Activated CD8-positive, alpha-beta memory T cell treated with anti-CD3 and anti-CD28 coated beads, Interleukin-2, amount 50 U/mL, for 1 hour (primary cell): ENCODE results near the gene TFAP2A.

Experiments used
- DNase-seq: peaks from one replicate; pipeline ENCODE4 v3.0.0-alpha.2; 2020; ENCODE audit errors: extremely low read depth

Gene TFAP2A

DNA sequence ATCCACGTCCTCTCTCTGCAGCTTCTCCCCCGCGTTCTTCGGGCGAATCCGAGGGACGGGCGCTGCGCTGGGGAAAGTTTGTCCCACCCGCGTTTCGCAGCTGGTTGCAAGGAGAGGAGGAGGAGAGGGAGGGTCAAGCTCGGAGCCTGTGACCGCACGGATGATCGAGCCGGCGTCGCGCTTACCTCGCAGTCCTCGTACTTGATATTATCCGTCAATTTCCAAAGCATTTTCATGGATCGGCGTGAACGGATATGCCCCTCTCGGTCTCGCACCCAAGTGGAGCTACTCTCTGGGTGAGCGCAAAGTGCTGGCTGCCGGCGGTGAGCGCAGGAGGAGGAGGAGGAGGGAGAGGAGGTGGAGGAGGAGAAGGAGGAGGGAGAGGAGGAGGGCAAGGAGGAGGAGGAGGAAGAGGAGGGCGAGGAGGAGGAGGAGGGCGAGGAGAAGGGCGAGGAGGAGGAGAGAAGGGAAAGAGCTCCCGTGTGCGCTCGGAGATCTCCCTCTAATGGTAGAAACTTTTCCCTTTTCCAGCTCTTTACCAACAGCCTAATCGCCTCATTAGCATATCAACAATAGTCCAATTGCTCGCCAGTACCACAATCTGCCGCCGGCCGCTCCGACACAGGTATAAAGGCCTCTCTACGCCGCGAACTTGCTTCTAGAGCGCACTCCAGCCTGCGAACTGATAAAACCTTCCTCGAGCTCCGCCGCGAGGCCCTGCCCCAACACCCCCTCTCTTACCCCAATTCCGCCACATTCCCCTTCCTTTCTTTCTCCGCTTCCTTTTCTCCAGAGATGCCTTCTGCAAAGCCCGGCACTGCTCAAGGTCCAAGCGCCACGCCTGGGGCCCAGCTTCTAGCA lies at the start of gene TFAP2A:
Gene TFAP2A (minus strand): TSS at position 319 of the 861 bp plus-strand sequence. CDS start 83 bp downstream, at position 236.
- no peak for DNase-seq

DNA sequence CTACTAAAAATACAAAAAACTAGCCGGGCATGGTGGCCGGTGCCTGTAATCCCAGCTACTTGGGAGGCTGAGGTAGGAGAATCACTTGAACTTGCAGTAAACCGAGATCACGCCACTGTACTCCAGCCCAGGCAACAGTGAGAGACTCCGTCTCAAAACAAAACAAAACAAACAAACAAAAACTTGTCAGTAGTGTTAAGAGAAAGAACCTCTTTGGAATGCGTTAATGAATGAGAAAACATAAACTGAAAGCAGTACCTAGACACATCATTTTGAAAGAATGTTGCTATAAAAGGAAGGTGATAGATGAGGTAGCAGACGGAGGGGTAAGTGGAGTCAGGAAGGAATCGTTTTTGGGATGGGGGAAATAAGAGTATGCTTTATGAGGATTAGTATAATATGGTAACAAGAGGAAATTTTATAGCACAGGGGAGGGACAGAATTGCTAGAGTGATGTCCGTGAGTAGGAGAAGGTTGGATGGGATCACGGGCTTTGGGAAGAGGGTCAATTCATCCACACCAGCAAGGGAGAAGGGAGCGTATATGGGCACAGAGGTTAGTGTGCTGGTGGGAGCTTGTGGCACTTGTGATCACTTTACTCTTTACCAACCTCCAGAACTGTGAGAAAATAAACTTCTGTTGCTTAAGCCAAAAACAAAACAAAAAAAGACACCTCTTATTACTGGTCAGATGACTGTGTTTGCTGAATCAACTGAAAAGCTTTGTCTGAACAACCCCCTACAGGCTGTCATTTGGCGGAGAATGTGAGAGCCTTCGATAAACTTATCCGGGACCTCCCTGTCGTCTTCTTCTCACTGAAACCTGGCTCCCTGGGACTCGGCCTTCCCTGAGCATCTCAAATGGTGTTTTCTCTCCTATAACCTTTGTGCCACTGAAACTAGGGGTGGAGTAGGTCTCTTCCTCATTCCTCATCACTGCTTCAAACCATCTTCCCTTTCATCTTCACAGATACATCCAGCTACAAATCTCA lies 48.9 kb upstream of the TFAP2A start:
- no peak for DNase-seq

DNA sequence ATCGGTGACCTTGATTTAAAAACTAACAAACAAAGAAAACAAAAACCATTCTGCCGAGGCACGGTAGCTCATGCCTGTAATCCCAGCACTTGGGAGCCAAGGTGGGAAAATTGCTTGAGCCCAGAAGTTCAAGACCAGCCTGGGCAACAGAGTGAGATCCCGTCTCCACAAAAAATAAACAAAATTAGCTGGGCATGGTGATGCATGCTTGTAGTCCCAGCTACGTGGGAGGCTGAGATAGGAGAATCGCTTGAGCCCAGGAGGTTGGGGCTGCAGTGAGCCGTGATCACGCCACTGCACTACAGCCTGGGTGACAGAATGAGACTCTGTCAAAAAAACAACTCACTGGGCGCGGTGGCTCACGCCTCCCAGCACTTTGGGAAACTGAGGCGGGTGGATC lies 48.2 kb upstream of the TFAP2A start:
- no peak for DNase-seq

DNA sequence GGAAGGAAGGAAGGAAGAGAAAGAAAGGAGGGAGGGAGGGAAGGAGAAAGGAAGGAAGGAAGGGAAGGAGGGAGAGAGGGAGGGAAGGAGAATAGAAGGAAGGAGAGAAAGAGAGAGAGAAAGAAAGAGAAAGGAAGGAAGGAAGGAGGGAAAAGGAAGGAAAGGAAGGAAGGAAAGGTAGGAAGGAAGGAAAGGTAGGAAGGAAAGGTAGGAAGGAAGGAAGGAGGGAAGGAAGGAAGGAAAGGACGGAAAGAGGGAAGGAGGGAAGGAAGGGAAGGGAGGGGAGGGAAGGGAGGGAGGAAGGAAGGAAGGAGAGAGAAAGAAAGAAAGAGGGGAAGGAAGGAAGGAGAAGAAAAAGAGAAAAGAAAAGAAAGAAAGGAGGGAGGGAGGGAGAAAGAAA lies 47.0 kb upstream of the TFAP2A start:
- no peak for DNase-seq

DNA sequence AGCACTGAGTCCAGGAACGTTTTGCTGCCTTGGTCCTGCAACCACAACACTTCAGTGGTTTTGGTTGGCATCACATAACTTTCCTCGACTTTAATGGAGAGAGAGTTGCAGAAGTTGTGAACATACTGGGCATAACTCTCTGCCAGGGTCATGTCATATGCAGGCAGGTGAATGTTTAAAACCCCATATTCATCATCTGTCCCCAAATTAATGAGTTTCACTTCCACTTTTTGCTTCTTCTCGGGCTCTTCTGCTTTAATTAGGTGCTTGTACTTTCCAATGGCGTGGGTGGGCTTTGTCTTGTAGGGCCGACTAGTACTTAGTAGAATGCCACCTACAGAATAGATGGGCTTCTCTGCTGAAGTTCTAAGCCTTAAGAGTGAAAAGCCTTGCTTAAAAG lies 45.2 kb upstream of the TFAP2A start:
- no peak for DNase-seq

DNA sequence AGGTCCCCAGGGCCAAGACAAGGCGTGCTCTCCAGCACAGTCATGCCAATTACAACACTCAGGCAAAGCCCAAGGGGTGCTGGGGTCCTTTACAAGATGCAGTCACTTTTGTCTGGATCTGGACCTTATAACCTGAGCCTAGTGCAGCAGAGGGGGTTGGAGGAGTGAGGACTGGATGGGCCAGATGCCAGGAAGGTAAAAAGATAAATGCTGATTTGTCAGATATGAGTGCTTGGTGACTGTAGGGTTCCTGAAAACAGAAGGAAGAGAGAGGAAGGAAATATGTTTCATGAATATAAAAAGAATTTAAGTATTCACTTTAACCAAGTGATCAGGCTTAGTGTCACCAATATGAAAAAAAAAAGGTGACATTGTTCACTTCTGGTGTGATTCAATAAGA lies 43.4 kb upstream of the TFAP2A start:
- no peak for DNase-seq

DNA sequence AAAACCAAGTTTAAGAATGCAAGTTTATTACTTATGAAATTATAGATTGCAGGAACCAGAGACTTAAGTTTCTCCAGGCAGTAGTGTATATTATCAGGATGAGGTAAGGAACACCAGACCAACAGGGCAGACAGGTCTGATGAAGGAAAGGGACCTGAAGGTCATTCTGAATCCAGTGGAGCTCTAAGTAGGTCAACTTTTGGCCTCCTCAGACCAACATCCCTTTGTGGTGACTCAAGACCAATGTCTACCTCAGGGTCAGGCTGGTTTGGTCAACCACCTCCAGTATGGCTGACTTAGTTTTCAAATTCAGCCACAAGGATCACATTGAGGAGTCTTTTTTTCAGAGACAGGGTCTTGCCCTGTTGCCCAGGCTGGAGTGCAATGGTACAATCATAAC lies 38.7 kb upstream of the TFAP2A start:
- no peak for DNase-seq

DNA sequence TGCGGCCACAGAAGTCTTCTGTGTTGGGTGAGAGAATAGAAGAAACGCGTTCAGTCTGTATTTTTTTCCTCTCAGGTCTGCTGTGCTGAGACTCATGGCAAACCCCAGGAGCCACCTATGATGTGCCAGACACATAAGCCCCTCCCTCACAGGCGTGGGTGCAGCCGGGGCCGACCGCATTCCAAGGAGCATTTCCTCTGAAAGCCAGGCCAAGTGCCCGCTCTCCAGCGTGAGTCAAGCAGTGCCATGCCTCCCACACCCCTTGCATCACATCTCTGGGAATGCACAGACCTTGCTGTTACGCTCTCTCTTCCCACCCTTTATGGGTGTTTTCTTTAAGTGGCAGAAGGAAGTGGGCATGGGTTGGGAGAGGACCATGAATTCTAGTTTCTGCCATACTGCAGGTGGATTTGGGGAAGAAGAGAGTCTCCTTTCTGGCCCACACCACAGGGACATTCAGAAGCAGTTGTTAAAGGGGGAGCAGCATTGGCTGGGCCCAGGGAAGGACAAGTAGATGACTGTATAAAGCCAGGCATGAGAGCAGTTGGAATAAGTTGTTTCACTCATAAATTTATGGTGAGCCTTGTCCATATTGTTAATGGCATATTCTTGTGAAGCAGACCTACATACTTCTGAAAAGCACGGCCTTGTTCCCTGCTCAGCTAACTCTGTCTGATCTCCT lies 37.1 kb upstream of the TFAP2A start:
- no peak for DNase-seq

DNA sequence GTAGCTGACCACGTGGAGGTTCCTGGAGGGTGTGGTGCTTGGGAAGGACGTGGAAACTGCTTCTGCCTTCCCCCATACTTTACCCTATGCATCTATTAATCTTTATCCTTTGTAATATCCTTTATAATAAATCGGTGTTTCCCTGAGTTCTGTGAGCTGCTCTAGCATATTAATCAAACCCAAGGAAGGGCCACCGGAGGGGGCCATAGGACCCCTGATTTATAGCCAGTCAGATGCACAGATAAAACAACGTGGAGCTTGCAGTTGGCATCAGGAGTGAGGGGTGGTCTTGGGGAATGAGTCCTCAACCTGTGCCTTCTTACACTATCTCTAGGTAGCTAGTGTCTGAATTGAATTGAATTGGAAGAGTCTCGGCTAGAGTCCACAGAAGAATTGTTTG lies 36.5 kb upstream of the TFAP2A start:
- DNase-seq: no peak

DNA sequence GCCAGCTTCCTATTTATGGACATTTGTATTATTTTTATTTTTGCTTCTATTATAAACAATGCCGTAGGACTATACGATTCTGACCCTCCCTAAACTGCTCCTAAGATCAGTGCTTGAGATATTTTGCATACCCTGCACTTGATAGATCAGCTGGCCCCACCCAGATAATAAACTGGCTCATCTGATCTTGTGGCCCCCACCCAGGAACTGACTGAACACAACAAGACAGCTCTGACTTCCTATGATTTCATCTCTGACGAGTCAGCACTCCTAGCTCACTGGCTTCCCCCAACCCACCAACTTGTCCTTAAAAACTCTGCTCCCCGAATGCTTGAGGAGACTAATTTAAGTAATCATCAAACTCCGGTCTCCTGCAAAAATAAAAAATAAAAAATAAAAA lies 34.9 kb upstream of the TFAP2A start:
- DNase-seq: no peak

DNA sequence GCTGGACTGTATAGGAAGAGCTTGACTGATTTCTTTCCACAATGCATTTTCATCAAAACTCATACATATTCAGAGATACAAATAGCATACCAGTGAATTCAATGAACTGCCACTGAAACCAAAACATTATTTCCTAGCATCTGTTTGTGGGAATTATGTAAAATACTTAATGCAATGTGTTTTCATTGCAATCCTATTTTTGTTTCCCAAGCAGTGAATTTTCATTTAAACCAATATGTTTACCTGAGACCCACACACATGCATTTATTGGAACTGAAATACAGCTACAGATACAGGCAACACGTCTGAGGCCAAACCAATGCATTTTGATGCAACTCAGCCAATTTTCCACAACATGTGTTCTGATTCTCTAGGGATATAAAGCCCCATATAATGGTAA lies 33.2 kb upstream of the TFAP2A start:
- no peak for DNase-seq

DNA sequence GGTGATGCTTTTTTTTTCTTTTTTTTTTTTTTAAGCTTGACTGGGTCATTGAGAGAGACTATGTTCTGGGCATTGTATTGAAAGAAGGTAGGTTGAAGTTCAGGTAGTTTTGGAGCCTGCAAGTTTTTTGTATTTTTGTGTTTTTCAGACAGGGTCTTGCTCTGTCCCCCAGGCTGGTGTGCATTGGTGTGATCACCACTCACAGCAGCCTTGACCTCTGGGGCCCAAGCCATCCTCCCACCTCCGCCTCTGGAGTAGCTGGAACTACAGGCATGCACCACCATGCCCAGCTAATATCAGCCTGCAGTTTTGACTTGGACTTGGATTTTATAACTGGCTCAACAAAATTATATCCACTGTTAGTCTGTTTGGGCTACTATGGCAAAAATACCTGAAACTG lies 31.7 kb upstream of the TFAP2A start:
- no peak for DNase-seq

DNA sequence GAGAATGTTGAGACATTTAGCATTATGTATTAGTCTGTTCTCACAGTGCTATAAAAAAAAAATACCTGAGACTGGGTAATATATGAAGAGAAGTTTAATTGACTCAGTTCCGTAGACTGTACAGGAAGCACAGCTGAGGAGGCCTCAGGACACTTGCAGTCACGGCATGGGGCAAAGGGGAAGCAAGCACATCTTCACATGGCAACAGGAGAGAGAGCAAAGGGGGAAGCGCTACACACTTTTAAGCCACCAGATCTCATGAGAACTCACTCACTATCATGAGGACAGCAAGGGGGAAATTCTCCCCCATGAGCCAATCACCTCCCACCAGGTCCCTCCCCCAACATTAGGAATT lies 26.8 kb upstream of the TFAP2A start:
- DNase-seq: no peak

DNA sequence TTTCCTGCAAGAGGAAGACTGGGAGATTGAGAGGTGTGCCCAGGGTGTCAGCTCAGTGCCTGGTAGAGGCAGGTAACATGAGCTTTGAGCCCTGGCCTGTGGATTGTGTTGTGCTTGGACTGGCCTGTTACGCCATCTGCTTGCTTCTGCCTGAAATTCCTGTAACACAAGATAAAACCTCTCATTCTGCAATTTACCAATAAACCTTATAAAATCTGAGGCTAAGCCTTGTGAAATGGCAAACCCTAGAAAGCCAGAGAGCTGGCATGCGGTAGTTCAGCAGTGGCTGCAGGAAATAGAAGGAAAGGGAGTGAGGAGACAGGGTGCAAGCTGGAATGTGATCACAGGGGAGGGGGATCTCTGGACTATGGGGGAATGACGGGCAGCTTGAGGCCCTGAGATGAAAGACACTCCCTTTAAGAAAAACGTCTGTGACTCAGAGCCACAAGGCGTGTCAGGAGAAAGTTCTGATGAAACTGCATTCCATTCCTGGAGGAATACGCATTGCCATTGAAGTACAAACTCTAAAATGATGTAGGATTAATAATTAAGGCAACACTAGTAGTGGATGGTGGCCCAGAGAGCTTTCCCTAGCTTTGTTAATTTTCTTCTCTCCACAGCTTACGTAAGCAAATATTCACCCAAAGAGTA lies 26.3 kb upstream of the TFAP2A start:
- DNase-seq: no peak

DNA sequence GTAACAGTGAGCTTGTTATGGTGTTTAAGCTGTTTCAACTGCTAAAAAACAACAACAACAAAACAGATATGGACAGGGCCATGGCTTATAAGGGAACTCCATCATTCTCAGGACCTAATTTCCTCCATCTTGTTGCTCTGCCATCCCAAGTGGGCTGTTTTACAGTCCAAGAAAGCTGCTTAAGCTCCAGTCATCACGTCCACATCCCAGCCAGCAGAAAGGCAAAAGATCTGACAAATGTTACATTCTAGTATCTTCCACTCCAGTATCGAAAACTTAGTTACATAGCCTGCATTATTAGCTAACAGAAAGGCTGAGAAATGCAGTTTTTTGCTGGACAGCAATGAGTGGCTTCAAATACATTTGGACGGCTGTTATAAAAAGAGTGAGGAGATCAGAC lies 23.0 kb upstream of the TFAP2A start:
- no peak for DNase-seq

DNA sequence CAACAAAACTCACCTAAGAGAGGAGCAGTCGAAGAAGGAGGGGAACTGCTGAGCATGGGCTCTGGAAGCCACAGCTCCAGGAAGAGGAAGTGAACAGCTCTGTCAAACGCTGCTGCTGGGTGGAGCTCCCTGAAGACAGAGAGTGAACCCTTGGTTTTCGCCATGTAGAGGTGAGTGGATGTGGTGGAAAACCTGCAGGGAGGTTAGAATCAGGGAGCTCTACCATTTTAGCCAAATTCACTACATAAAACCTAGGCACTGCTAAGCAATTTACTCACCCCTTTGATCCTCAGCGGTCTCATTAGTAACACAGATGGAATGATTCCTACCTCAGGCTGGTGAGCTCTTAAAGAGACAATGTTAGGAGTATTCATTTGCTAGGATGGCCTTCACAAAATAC lies 19.4 kb upstream of the TFAP2A start:
- no peak for DNase-seq

DNA sequence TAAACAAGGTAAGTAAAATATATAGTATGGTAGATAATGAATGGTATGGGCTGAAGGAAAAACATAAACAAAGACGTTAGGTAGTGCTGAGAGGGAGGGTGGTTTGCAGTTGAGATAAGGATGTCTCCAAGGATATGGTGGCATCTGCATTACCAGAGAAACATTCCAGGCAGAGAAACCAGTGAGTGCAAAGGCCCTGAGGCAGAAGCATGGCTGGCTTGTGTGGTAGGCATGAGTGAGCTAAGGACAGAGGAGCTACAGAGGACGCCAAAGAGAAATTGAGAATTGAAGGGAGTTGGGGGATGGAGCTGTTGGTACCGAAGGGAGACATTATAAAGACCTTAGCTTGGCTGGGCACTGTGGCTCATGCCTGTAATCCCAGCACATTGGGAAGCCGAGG lies 18.4 kb upstream of the TFAP2A start:
- DNase-seq: no peak

DNA sequence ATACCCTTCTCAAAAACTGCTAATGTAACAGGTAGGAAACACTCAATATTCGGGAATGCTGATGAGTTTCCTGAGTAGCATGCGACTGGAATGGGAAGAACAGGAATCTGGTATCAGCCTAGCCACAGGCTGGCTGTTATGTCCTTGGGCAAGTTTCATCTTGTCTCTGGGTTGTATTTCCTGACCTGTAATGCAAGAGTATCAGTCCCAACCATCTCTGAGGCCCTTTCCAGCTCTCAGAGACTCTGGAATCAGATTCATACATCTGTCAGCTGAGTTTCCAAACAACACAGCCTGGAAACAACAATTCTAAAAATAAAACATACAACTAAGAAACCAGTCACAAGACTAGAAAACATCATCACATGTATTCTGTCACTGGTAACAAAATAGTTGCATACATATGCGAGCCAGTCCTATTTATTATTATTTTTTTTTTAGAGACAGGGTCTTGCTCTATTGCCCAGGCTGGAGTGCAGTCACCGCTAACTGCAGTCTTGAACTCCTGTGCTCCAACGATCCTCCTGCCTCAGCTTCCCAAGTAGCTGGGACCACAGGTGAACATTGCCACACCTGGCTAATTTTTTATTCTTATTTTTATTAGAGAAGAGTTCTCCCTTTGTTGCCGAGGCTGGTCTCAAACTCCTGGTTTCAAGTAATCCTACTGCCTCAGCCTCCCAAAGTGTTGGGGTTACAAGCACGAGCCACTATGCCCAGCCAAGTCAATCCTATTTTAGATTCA lies 16.7 kb upstream of the TFAP2A start:
- no peak for DNase-seq

DNA sequence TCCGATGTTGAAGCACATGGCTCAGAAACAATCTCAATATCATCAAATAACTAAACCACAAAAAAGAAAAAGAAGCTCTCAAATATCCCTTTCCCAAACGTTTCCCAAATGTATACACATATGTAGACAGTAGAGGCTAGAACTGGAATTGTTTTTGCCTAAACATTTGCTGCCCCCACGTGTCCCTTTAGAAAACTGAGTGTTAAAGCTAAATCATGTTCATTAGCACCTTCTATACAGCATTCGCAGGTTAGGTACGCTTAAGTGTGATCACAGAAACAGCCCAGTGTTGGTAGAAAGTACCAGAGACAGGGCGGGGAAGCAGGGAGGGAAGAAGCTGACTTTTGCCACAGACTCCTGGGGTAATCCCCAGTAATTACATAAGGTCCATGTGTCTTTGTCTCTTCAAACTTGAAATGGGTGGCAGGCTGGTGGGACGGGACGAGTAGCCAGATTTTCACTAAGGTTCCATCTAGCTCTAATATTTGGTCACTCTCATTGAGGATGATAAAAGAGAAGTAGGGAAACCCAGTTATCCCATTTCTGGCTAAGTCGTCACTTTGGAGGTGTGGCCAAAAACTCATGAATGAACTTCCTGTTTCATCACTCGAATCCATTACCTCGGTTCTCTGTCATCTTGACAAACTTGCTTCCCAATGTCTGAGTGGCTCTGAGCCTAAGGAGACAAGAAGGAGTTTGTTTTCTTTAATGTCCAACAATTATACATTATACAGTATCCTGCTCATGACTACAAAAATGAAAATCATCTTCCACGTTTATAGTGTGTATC lies 15.0 kb upstream of the TFAP2A start:
- DNase-seq: no peak

DNA sequence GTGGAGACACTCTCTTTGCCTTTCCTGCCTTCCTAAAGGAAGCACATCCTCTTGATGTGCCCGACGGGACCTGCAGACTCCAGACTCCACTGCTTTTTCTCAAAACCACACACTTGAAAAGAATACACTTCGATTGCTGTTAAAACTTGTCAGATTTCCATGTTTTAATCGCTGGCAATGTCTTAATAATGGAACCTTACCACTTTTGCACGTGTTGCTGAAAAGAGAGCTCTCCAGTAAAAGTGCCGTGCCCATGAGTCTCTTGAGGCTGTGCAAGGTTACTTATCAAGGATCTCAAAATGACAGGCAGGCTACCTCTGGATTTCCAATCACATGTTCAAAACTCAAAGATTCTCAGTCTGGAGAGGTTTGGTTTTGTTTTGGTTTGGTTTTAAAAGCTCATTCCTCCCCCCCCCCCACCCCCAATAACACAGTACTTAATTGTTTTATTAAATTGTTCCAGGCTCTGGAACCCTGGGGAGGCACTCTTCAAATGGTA lies 12.0 kb upstream of the TFAP2A start:
- DNase-seq: no peak
